CD4-positive, alpha-beta T cell treated with Interleukin-15 for 4 hours (primary cell): ENCODE data around the gene OR1Q1.
"Not testable (repeated sequence)": the region's sequence is repeated elsewhere in the genome, so short reads cannot be mapped to it uniquely, and the experiment has no call there.

ENCODE experiments used
- DNase-seq: peaks from one replicate; pipeline ENCODE4 v3.0.0-alpha.2; 2020; ENCODE audit warnings: low spot score

The OR1Q1 gene

GRCh38 chr9:122614362-122614761 lies at the start of gene OR1Q1:
Gene OR1Q1, plus strand, starts transcription at chr9:122614738. Its CDS starts 0 bp downstream, at chr9:122614738.
- DNase-seq, result no peak

- DNase-seq, result no peak
These were observed 46.6 kb upstream of the OR1Q1 start for GRCh38 chr9:122567901-122568300.

- no peak for DNase-seq
These were observed 42.1 kb upstream of the OR1Q1 start for GRCh38 chr9:122572456-122572855.

GRCh38 chr9:122579874-122580273 lies 34.7 kb upstream of the OR1Q1 start:
- DNase-seq, result no peak

- no peak for DNase-seq
These were observed 34.2 kb upstream of the OR1Q1 start for GRCh38 chr9:122580360-122580759.

- DNase-seq, result not testable (repeated sequence)
These were observed 31.3 kb upstream of the OR1Q1 start, which contains the start of gene OR1L8 for GRCh38 chr9:122583284-122583683. Gene OR1L8, minus strand, starts transcription at chr9:122583384. Its CDS starts 14,907 bp downstream, at chr9:122568477.

GRCh38 chr9:122605691-122606090 lies 8.8 kb upstream of the OR1Q1 start:
- no peak for DNase-seq

- no peak for DNase-seq
These were observed 8.0 kb upstream of the OR1Q1 start for GRCh38 chr9:122606587-122606986.

- DNase-seq, result no peak
These were observed 4.7 kb upstream of the OR1Q1 start for GRCh38 chr9:122609804-122610203.

GRCh38 chr9:122619996-122620395 lies 5.5 kb downstream of the OR1Q1 start:
- DNase-seq, result no peak

GRCh38 chr9:122642226-122642625 lies 27.7 kb downstream of the OR1Q1 start:
- no peak for DNase-seq

- DNase-seq, result no peak
These were observed 41.8 kb downstream of the OR1Q1 start for GRCh38 chr9:122656378-122656777.

- DNase-seq, result no peak
These were observed 43.0 kb downstream of the OR1Q1 start, which contains the start of gene OR1B1 for GRCh38 chr9:122657527-122657926. Gene OR1B1, minus strand, starts transcription at chr9:122657627.

GRCh38 chr9:122661416-122661815 lies 46.9 kb downstream of the OR1Q1 start, which contains the start of gene OR1L1:
Gene OR1L1, plus strand, starts transcription at chr9:122661716. Its CDS starts 0 bp downstream, at chr9:122661716.
- no peak for DNase-seq
